Measurements from ENCODE around the gene MRPL17.

Gene MRPL17

DNA sequence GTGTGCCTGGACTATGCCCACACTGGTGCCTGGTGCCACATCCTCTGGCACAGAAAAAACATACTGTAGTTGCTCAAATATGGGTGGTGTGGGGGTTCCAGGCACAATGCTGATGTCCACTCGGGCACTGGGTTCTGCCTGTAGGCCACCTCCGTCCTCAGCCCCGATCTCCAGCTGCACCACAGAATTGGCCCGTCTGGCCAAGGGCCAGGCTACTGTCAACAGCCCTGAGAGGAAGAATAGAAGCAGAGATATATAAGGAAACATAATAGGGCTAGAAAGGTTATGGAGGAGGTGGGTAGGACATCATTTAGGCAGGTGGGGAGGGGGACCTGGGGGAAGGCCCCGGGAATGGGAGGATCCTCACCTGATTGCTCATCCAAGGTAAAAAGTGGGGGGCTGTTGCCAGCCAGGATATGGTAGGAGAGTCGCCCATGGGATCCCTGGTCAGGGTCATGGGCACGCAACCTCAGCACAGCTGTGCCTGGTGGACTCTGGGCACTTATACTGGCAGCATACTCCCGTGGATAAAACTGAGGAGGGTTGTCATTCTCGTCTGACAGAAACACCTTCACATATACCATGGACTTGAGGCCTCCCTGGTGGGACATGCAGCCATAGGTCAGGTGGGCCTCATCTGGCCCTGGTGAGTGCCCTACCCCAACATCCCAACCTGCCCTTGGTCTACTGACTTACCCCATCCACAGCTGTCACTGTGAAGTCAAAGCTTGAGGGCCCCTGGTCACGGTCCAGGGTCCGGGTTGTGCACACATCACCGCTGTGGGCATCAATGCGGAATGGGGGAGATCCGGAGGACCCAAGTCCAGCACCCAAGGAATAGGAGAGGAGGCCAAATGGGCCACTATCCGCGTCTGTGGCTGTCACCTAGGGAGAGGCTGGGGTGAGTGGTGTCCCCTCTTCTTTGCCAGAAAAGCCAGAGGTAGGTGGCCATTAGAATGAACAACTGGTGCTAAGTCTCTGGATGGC lies 49.4 kb downstream of the MRPL17 start:
- no peak overlapping the region for H3K27ac ChIP-seq
- TF ChIP-seq, protein P1, sequence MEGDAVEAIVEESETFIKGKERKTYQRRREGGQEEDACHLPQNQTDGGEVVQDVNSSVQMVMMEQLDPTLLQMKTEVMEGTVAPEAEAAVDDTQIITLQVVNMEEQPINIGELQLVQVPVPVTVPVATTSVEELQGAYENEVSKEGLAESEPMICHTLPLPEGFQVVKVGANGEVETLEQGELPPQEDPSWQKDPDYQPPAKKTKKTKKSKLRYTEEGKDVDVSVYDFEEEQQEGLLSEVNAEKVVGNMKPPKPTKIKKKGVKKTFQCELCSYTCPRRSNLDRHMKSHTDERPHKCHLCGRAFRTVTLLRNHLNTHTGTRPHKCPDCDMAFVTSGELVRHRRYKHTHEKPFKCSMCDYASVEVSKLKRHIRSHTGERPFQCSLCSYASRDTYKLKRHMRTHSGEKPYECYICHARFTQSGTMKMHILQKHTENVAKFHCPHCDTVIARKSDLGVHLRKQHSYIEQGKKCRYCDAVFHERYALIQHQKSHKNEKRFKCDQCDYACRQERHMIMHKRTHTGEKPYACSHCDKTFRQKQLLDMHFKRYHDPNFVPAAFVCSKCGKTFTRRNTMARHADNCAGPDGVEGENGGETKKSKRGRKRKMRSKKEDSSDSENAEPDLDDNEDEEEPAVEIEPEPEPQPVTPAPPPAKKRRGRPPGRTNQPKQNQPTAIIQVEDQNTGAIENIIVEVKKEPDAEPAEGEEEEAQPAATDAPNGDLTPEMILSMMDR (conservative IDR thresholded peaks at IDR 0.05): no peak

DNA sequence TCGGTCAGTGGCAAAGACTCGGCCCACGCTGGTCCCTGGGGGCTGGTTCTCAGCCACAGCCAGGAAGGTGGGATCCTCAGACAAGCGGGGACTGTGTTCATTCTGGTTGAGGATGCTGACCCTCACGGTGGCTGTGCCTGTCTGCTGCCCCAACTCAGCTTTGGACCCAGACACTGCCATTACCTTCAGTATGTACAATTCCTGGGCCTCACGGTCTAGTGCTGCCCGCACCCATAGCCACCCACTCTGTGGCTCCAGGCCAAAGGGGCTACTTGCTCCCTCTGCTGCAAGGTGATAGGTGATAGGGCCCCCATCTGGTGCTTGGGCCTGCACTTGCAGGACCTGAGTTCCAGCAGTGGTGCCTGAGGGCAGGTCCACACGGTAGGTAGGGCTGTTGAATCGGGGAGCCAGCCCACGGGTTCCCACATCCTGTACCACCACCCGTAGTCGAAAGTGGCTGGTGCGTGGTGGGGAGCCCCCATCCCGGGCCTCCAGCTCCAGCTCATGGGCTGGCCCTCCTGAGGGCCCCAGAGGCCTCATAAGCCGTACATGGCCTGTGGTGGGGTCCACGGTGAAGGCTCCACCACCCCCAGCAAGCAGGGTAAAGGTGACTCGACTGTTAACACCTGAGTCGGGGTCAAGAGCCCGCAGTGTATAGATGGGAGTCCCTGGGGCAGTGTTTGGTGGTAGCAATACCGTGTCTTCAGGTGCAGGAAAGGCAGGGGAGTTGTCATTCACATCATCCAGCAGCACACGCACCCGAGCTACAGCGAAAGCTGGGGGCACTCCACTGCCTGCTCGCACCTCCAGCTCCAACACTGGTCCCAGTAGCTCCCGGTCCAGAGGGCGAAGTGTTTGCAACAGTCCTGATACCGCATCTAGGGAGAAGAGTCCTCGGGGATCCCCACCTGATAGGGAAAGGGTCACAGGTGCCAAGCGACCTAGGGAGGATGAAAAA lies 50.7 kb downstream of the MRPL17 start:
- TF ChIP-seq, protein P1 (conservative IDR thresholded peaks at IDR 0.05): no peak
- H3K27ac ChIP-seq: no peak overlapping the region

DNA sequence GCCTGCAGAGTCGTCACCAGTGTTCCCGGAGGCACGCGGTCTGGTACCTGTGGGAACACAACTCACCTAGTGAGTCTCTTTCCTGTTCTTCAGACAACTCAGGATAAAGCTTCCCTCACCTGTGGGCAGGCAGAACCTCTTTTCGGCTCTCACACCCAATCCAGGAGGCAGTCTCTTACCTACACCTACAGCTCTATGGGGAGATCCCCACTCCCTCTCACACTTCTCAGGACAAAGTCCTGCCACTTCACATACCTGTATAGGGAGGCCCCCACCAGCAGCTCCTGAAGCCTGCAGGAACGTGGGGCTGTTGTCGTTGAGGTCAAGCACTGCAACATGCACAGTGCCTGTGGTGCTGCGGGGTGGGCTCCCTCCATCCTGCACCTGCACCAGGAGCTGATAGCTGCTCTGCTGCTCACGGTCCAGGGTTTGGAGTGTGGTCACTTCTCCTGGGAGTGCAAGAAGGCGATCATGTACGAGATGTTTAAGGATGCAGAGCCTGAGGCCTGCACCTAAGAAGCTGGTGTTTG lies 51.7 kb downstream of the MRPL17 start:
- TF ChIP-seq, protein P1 (conservative IDR thresholded peaks at IDR 0.05): no peak
- H3K27ac ChIP-seq: no peak overlapping the region

DNA sequence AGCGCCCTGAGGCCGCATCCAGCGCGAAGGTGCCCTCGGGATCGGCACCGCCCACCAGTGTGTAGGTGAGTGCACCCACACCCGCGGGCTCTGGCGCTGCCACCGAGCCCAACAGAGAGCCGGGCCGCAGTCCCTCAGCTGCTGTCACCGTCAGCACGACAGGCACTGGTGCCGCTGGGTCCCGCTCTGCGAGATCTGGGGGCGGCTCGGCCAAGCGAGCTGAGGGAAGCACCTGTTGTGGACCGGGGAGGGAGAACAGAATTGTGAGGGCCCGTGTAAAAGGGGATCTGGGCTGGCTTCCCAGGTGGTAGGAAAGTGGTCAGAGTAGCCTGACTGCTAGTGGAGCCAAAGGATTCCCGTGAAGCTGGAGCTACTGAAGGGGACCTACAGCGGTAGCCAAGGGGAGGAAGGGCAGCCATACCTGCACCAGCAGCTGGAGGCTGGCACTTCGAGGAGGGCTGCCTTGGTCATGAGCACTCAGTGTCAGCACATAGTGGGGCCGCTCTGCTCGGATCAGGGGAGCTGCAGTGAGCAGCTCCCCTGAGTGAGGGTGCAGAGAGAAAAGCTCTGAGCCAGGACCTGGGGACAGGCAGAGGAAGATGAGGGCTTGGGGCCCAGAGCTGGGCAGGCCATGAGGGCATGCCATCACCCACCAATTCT lies 52.4 kb downstream of the MRPL17 start:
- H3K27ac ChIP-seq: peak overlapping the region; percentile 19; the same call in 1 of the 2 replicates
- TF ChIP-seq, protein P1 (conservative IDR thresholded peaks at IDR 0.05): no peak
